GM19035 (cell line): Measurements from ENCODE around the gene SLC15A1.
"Not testable (repeated sequence)": the region's sequence is repeated elsewhere in the genome, so short reads cannot be mapped to it uniquely, and the experiment has no call there.

Source experiments
- ATAC-seq: cut with Tn5 transposase; IDR thresholded peaks from one replicate; pipeline ENCODE4 v1.9.1; 2021; ENCODE audit not compliant: unreplicated experiment

SLC15A1 gene

GRCh38 chr13:98664924-98665637, 87.4 kb downstream of the SLC15A1 start:
- ATAC-seq, result no peak

GRCh38 chr13:98664510-98664909, 88.0 kb downstream of the SLC15A1 start:
- ATAC-seq, result no peak

- no peak for ATAC-seq
Measured at GRCh38 chr13:98664047-98664446, 88.4 kb downstream of the SLC15A1 start.

GRCh38 chr13:98658131-98658530, 94.3 kb downstream of the SLC15A1 start:
- ATAC-seq, result no peak

GRCh38 chr13:98657506-98658085, 94.9 kb downstream of the SLC15A1 start:
- no peak for ATAC-seq

- ATAC-seq, result no peak
Measured at GRCh38 chr13:98656223-98656622, 96.2 kb downstream of the SLC15A1 start.

- peak; percentile 97 for ATAC-seq
Measured at GRCh38 chr13:98653463-98653985, 98.9 kb downstream of the SLC15A1 start.

GRCh38 chr13:98652721-98653462, 99.6 kb downstream of the SLC15A1 start:
- ATAC-seq, result no peak

GRCh38 chr13:98652276-98652675, 100.2 kb downstream of the SLC15A1 start:
- ATAC-seq, result no peak

GRCh38 chr13:98651744-98652143, 100.7 kb downstream of the SLC15A1 start:
- ATAC-seq, result no peak

GRCh38 chr13:98650396-98651107, 101.9 kb downstream of the SLC15A1 start:
- ATAC-seq, result no peak

- ATAC-seq, result no peak
Measured at GRCh38 chr13:98649861-98650260, 102.6 kb downstream of the SLC15A1 start.

- no peak for ATAC-seq
Measured at GRCh38 chr13:98648686-98649085, 103.8 kb downstream of the SLC15A1 start.

GRCh38 chr13:98648141-98648540, 104.3 kb downstream of the SLC15A1 start:
- no peak for ATAC-seq

- no peak for ATAC-seq
Measured at GRCh38 chr13:98647121-98647520, 105.4 kb downstream of the SLC15A1 start.

- no peak for ATAC-seq
Measured at GRCh38 chr13:98643479-98643878, 109.0 kb downstream of the SLC15A1 start.

- ATAC-seq, result no peak
Measured at GRCh38 chr13:98641075-98641474, 111.4 kb downstream of the SLC15A1 start.

- not testable (repeated sequence) for ATAC-seq
Measured at GRCh38 chr13:98639785-98640184, 112.7 kb downstream of the SLC15A1 start.

- not testable (repeated sequence) for ATAC-seq
Measured at GRCh38 chr13:98638352-98638751, 114.1 kb downstream of the SLC15A1 start.
